OCI-LY7 (cell line): ENCODE results near the gene CDC5L.
A peak's percentile ranks its signal among the peaks of the same experiment; 100 is the strongest.

Experiments
- CTCF ChIP-seq: fragments of 200-600 bp; sonication (generic); conservative IDR thresholded peaks from 2 replicates; pipeline ENCODE4 v1.5.1; 2014; ENCODE audit warnings: mild to moderate bottlenecking, antibody characterized with exemption, low read length, moderate library complexity, mixed read lengths
- EZH2phosphoT487 ChIP-seq: fragments of 200-600 bp; sonication (generic); IDR thresholded peaks from 2 replicates; pipeline ENCODE4 v1.6.1; 2018; ENCODE audit warnings: low read depth, borderline replicate concordance, mild to moderate bottlenecking, mixed run types, antibody characterized with exemption, low read length, moderate library complexity, mixed read lengths

GRCh38 chr6:44475779-44476434 lies 88.4 kb downstream of the CDC5L start:
- TF ChIP-seq EZH2phosphoT487 (no peak), CTCF (peak; percentile 83)
